Endothelial cell of umbilical vein (primary cell): Measurements from ENCODE around the gene COPZ2. TPM values are rescaled to one million over a fixed set of nuclear protein-coding genes. Genes with fewer than 3 reads are reported as not detected.
A peak's percentile ranks its signal among the peaks of the same experiment; 100 is the strongest.
"Not testable (repeated sequence)": the region's sequence is repeated elsewhere in the genome, so short reads cannot be mapped to it uniquely, and the experiment has no call there.

Experiments used
- BruUV-seq: library from RNA; stranded (reverse); fragments of 400-500 nt; replicated peaks from 2 replicates; lab custom pipeline; 2021; lab: Mats Ljungman, UMichigan
- CTCF ChIA-PET: fragments of 300-600, 350-600 bp; sonication (Branson Sonifier 250); formaldehyde crosslinking; loops from one replicate; lab custom pipeline; 2021; ENCODE audit warnings: antibody characterized with exemption, inconsistent platforms; lab: Charles Lee
- POLR2A ChIA-PET: fragments of 300-600, 350-600 bp; sonication (Branson Sonifier 250); formaldehyde crosslinking; loops from one replicate; lab custom pipeline; 2021; ENCODE audit warnings: antibody characterized with exemption, inconsistent platforms; lab: Charles Lee
- DNase-seq: peaks from one replicate; pipeline ENCODE4 v3.0.0-alpha.2; 2011; ENCODE audit warnings: low read depth, low spot score
- FAIRE-seq: peaks from 2 replicates; lab custom pipeline; 2011; peaks lifted over from hg19 to GRCh38; lab: Jason Lieb, UNC
- H2AFZ ChIP-seq: 2 replicates; pipeline ENCODE4 v1.6.0; 2012; ENCODE audit warnings: low read depth, low read length, control low read depth, inconsistent platforms
- H3K27ac ChIP-seq: 2 replicates; pipeline ENCODE4 v1.5.1; 2011; ENCODE audit warnings: low read depth, mild to moderate bottlenecking, control low read depth, low read length, moderate library complexity; ENCODE audit not compliant: insufficient read depth
- H3K27me3 ChIP-seq, 2 experiments: 2 replicates each; pipeline versions ENCODE4 v1.6.0 to v1.6.1; 2011; ENCODE audit warnings: low read length in 2 of 2, mixed read lengths in 1 of 2; ENCODE audit not compliant: control insufficient read depth in 2 of 2, insufficient read depth in 2 of 2
- H3K36me3 ChIP-seq, 2 experiments: 2 replicates in 1 of 2; 3 replicates in 1 of 2; pipeline ENCODE4 v1.5.1; 2011; ENCODE audit warnings: low read length in 2 of 2, mild to moderate bottlenecking in 1 of 2, moderate library complexity in 1 of 2; ENCODE audit not compliant: control insufficient read depth in 2 of 2, insufficient read depth in 2 of 2; ENCODE audit errors: extremely low read depth in 1 of 2
- H3K4me1 ChIP-seq: 3 replicates; pipeline ENCODE4 v1.5.1; 2011; ENCODE audit warnings: mild to moderate bottlenecking, low read length; ENCODE audit not compliant: control insufficient read depth, insufficient read depth; ENCODE audit errors: extremely low read depth
- H3K4me2 ChIP-seq: 2 replicates; pipeline ENCODE4 v1.6.1; 2011; ENCODE audit warnings: low read length, control low read depth, mixed read lengths; ENCODE audit not compliant: insufficient read depth
- H3K4me3 ChIP-seq, 3 experiments: fragments of 200-600 bp in 1 of 3; sonication (generic), shearing (Covaris generic) in 1 of 3; replicated peaks in 1 of 3; 2 replicates each; pipeline ENCODE4 v1.5.1; 2011 to 2016; ENCODE audit warnings: control low read depth in 3 of 3, low read length in 3 of 3, mild to moderate bottlenecking in 2 of 3, inconsistent platforms in 1 of 3, low read depth in 1 of 3, moderate library complexity in 1 of 3; ENCODE audit not compliant: insufficient read depth in 1 of 3
- H3K79me2 ChIP-seq: 2 replicates; pipeline ENCODE4 v1.6.0; 2012; ENCODE audit warnings: low read length, inconsistent platforms; ENCODE audit not compliant: control insufficient read depth, insufficient read depth
- H3K9ac ChIP-seq: replicated peaks from 2 replicates; pipeline ENCODE3; 2011; ENCODE audit warnings: low read length, control low read depth; ENCODE audit not compliant: insufficient read depth; ENCODE audit errors: extremely low read depth
- H3K9me1 ChIP-seq: replicated peaks from 3 replicates; pipeline ENCODE4 v1.6.0; 2011; ENCODE audit warnings: mild to moderate bottlenecking, low read length; ENCODE audit not compliant: control insufficient read depth, insufficient read depth; ENCODE audit errors: extremely low read depth
- H3K9me3 ChIP-seq: replicated peaks from 2 replicates; pipeline ENCODE4 v1.5.1; 2012; ENCODE audit warnings: low read length, inconsistent platforms; ENCODE audit not compliant: control insufficient read depth, insufficient read depth
- H4K20me1 ChIP-seq: replicated peaks from 2 replicates; pipeline ENCODE3; 2011; ENCODE audit warnings: mild to moderate bottlenecking, low read length; ENCODE audit not compliant: control insufficient read depth, insufficient read depth; ENCODE audit errors: extremely low read depth
- EZH2 ChIP-seq: IDR thresholded peaks from 2 replicates; pipeline ENCODE4 v1.6.1; 2012; ENCODE audit warnings: borderline replicate concordance, low read depth, mild to moderate bottlenecking, moderate library complexity, low read length, inconsistent platforms; ENCODE audit not compliant: severe bottlenecking
- FOS ChIP-seq: IDR thresholded peaks from 2 replicates; pipeline ENCODE4 v1.6.1; 2011; ENCODE audit warnings: mild to moderate bottlenecking, low read length, moderate library complexity, borderline replicate concordance; ENCODE audit not compliant: insufficient read depth
- GATA2 ChIP-seq: IDR thresholded peaks from 2 replicates; pipeline ENCODE4 v1.7.0; 2011; ENCODE audit warnings: low read depth, mild to moderate bottlenecking, moderate library complexity, mixed read lengths, low read length; ENCODE audit not compliant: insufficient read length, insufficient read depth
- JUN ChIP-seq: IDR thresholded peaks from 2 replicates; pipeline ENCODE4 v1.6.1; 2011; ENCODE audit warnings: borderline replicate concordance, low read depth; ENCODE audit not compliant: insufficient read length, insufficient read depth
- MYC ChIP-seq: IDR thresholded peaks from one replicate; pipeline ENCODE4 v1.6.1; 2011; ENCODE audit warnings: mild to moderate bottlenecking, low read depth, low read length
- POLR2A ChIP-seq: IDR thresholded peaks from 2 replicates; pipeline ENCODE4 v1.6.1; 2012; ENCODE audit warnings: low read depth, mild to moderate bottlenecking, control low read depth, low read length
- POLR2AphosphoS5 ChIP-seq: IDR thresholded peaks from 2 replicates; pipeline ENCODE4 v1.6.1; 2012; ENCODE audit warnings: low read depth, mild to moderate bottlenecking, control low read depth, low read length, moderate library complexity; ENCODE audit not compliant: insufficient read depth
- dilution Hi-C: fragments of 300-500 bp; cut with MboI; formaldehyde crosslinking; loops from one replicate; pipeline ENCODE4 v1.15.0; 2019; ENCODE audit warnings: low sequenced_read_pairs; ENCODE audit not compliant: extremely low pct_ligation_motif_present
- intact Hi-C: fragments of 100-400 bp; cut with micrococcal nuclease; formaldehyde crosslinking; loops from one replicate; pipeline ENCODE4 v1.10.0; 2022
- polyA plus RNA-seq, 4 experiments: library from polyadenylated mRNA; depleted of rRNA in 3 of 4; stranded (reverse) in 3 of 4; unstranded in 1 of 4; fragments of >200 nt; gene quantifications; 2 replicates each; pipeline versions ENCODE4 v1.2.1 to v1.2.3, GENCODE V29; 2011 to 2012; ENCODE audit warnings: missing spikeins in 1 of 4
- total RNA-seq: library from RNA; stranded (reverse); gene quantifications from 2 replicates; pipeline ENCODE4 v1.2.3, GENCODE V29; 2021
- TF ChIP-seq, protein P1 (sequence below), 2 donors: IDR thresholded peaks; 1 replicate in 1 of 2; 2 replicates in 1 of 2; pipeline ENCODE4 v1.5.1; 2011; ENCODE audit warnings: low read length in 2 of 2, mild to moderate bottlenecking in 2 of 2, moderate library complexity in 2 of 2, control low read depth in 1 of 2, inconsistent platforms in 1 of 2, low read depth in 1 of 2; ENCODE audit not compliant: insufficient read depth in 1 of 2; ENCODE audit errors: extremely low read depth in 1 of 2
- TF ChIP-seq, protein P2 (sequence below): IDR thresholded peaks from 2 replicates; pipeline ENCODE4 v1.6.1; 2011; ENCODE audit not compliant: insufficient read depth, insufficient read length

COPZ2 gene
- total and polyA plus RNA-seq, 2 donors (not counting 3 experiments of a cell fraction or from before 2014, with no cell fraction given), result 16.3 to 28.1 TPM

DNA sequence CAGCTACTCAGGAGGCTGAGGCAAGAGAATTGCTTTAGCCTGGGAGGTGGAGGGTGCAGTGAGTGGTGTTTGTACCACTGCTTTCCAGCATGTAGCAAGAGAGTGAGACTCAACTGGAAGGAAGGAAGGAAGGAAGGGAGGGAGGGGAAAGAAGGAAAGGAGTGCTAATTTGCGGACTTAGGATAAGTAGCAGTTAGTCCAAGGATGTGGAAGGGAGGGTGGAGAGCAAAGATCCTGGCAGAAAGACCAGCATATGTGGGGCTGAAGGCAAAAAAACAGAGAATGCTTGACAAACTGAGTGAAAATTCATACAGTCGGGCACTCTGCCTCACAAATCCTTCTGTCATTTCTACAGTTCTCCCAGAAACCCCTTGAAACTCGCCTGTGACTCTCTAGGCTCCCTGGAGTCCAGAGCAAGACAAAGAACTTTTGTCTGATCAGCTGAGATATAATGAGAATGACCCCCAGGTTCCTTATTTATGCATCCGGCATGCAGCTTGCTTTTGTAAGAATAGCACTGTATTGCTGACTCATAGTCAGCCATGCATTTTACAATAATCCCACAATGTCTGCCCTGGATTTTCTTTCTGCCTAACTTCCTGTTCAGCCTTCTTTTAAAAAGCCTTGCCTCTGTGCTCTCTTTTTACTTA, 35.2 kb downstream of the COPZ2 start:
- dilution Hi-C loops (no loop called here), intact Hi-C loops (loop anchor here (2.0 kb wide), 1 partner anchor 16 kb away; no protein-coding TSS in a partner anchor)
- peaks cover 30% of the 10 kb centered on the region for H3K4me1 ChIP-seq
- no peak overlapping the region for H3K4me3 ChIP-seq
- CTCF ChIA-PET, result interaction anchor here (0.7 to 4.0 kb wide), 7 partner anchors 9 to 56 kb away, joined by 3 to 20 read pairs (median 4); no protein-coding TSS in a partner anchor
- peak; percentile 85 for DNase-seq
- peak overlapping the region; percentile 56 for H3K4me2 ChIP-seq
- H3K27me3 ChIP-seq, result no peaks in the 10 kb centered on the region
- H3K9ac ChIP-seq, result peak overlapping the region; percentile 83
- BruUV-seq, result TSS peak; percentile 85
- peak overlapping the region; percentile 84 for H3K27ac ChIP-seq
- peak overlapping the region; percentile 75 for H2AFZ ChIP-seq
- POLR2A ChIA-PET, result interaction anchor here (0.9 kb wide), 1 partner anchor 9 kb away, joined by 5 read pairs; no protein-coding TSS in a partner anchor
- TF ChIP-seq EZH2, result no peak
- TF ChIP-seq JUN, result peak; percentile 75
- TF ChIP-seq, protein P1, sequence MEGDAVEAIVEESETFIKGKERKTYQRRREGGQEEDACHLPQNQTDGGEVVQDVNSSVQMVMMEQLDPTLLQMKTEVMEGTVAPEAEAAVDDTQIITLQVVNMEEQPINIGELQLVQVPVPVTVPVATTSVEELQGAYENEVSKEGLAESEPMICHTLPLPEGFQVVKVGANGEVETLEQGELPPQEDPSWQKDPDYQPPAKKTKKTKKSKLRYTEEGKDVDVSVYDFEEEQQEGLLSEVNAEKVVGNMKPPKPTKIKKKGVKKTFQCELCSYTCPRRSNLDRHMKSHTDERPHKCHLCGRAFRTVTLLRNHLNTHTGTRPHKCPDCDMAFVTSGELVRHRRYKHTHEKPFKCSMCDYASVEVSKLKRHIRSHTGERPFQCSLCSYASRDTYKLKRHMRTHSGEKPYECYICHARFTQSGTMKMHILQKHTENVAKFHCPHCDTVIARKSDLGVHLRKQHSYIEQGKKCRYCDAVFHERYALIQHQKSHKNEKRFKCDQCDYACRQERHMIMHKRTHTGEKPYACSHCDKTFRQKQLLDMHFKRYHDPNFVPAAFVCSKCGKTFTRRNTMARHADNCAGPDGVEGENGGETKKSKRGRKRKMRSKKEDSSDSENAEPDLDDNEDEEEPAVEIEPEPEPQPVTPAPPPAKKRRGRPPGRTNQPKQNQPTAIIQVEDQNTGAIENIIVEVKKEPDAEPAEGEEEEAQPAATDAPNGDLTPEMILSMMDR (IDR thresholded peaks at IDR 0.05; ENCODE audit: extremely low read depth in 1 of 2, insufficient read depth in 1 of 2, low read depth in 1 of 2, low read length in 2 of 2), result no peak
- peak; percentile 89 for TF ChIP-seq FOS
- TF ChIP-seq, protein P2, sequence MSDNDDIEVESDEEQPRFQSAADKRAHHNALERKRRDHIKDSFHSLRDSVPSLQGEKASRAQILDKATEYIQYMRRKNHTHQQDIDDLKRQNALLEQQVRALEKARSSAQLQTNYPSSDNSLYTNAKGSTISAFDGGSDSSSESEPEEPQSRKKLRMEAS, result no peak
- peak; percentile 52 for TF ChIP-seq GATA2
- peak; percentile 63 for TF ChIP-seq POLR2AphosphoS5
- TF ChIP-seq MYC, result no peak
- peak; percentile 73 for TF ChIP-seq POLR2A
- H3K9me1 ChIP-seq, result no peaks in the 10 kb centered on the region
- H3K9me3 ChIP-seq, result no peaks in the 10 kb centered on the region
- H4K20me1 ChIP-seq, result no peaks in the 10 kb centered on the region
- peak; percentile 95 for FAIRE-seq
- no peaks in the 10 kb centered on the region for H3K79me2 ChIP-seq
- H3K36me3 ChIP-seq, result no peaks in the 10 kb centered on the region

DNA sequence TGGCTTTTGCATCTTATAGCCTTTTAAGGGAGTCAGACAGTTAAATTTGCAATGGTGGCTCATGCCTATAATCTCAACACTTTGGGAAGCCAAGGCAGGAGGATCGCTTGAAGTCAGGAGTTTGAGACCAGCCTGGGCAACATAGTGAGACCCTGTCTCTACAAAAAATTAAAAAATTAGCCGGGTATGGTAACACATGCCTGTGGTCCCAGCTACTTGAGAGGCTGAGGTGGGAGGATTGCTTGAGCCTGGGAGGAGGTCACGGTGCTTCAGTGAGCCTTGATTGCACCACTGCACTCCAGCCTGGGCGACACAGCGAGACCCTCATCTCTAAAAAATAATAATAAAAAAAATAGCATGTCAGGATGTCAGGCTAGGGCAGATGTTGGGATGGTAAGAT, 35.9 kb downstream of the COPZ2 start:
- H3K27me3 ChIP-seq, H2AFZ ChIP-seq, H3K9me3 ChIP-seq, H3K4me2 ChIP-seq, H3K4me3 ChIP-seq, H3K79me2 ChIP-seq, H3K9ac ChIP-seq, H3K36me3 ChIP-seq, dilution Hi-C loops, FAIRE-seq, H4K20me1 ChIP-seq, BruUV-seq, DNase-seq, H3K9me1 ChIP-seq: not testable (repeated sequence)
- ChIA-PET POLR2A (interaction anchor here (0.6 to 0.7 kb wide), 2 partner anchors 15 to 46 kb away, joined by 3 to 4 read pairs; no protein-coding TSS in a partner anchor), CTCF (interaction anchor here (1.0 to 4.0 kb wide), 4 partner anchors 10 to 22 kb away, joined by 3 to 20 read pairs (median 8); no protein-coding TSS in a partner anchor)
- peaks cover 30% of the 10 kb centered on the region for H3K4me1 ChIP-seq
- H3K27ac ChIP-seq, result peak overlapping the region; percentile 84
- intact Hi-C loops, result loop anchor here (2.0 kb wide), 1 partner anchor 17 kb away; no protein-coding TSS in a partner anchor
